K562 (cell line): ENCODE data around the gene TAP2. TPM values are rescaled to one million over a fixed set of nuclear protein-coding genes. Genes with fewer than 3 reads are reported as not detected.

Experiments
- DNMT1 ChIP-seq: fragments of 450-650 bp; IDR thresholded peaks from 2 replicates; pipeline ENCODE4 v1.6.1; 2016; ENCODE audit warnings: antibody characterized with exemption, mild to moderate bottlenecking
- ELF4 ChIP-seq: fragments of 450-650 bp; formaldehyde crosslinking; IDR thresholded peaks from 2 replicates; pipeline ENCODE4 v1.4.0; 2022; ENCODE audit warnings: missing genetic modification characterization
- ESRRA ChIP-seq: fragments of 450-650 bp; IDR thresholded peaks from 2 replicates; pipeline ENCODE4 v1.6.1; 2014; ENCODE audit warnings: low read depth, mild to moderate bottlenecking, moderate library complexity, borderline replicate concordance
- FIP1L1 ChIP-seq: fragments of 200-400 bp; formaldehyde crosslinking; IDR thresholded peaks from 2 replicates; pipeline ENCODE4 v1.6.1; 2018; ENCODE audit warnings: mild to moderate bottlenecking, low read depth, low read length; ENCODE audit not compliant: poor library complexity, severe bottlenecking
- GTF2E2 ChIP-seq: fragments of 200-800 bp; sonication (Bioruptor generic); IDR thresholded peaks from 2 replicates; pipeline ENCODE4 v1.6.1; 2016; ENCODE audit warnings: missing genetic modification characterization, missing compliant biosample characterization
- JUNB ChIP-seq: fragments of 450-650 bp; formaldehyde crosslinking; conservative IDR thresholded peaks from 2 replicates; pipeline ENCODE4 v1.4.0; 2020; ENCODE audit warnings: mild to moderate bottlenecking
- KLF10 ChIP-seq: fragments of 250-450 bp; sonication (Bioruptor Pico); IDR thresholded peaks from 2 replicates; pipeline ENCODE4 v1.6.1; 2021; ENCODE audit warnings: matching md5 sums
- KLF16 ChIP-seq: IDR thresholded peaks from 2 replicates; pipeline ENCODE4 v1.6.1; 2016; ENCODE audit warnings: antibody characterized with exemption
- MAZ ChIP-seq, 2 experiments: fragments of 450-650 bp in 1 of 2; sonication (generic) in 1 of 2; formaldehyde crosslinking; IDR thresholded peaks in 1 of 2; conservative IDR thresholded peaks in 1 of 2; 2 replicates each; pipeline versions ENCODE4 v1.4.0 to v1.5.0; 2020; ENCODE audit warnings: mild to moderate bottlenecking in 1 of 2, missing genetic modification reagents in 1 of 2
- MYC ChIP-seq, 2 experiments: fragments of 250-450 bp in 1 of 2; sonication (Bioruptor Pico) in 1 of 2; IDR thresholded peaks; 2 replicates each; pipeline versions ENCODE4 v1.5.1 to v1.6.1; 2012 to 2021; ENCODE audit warnings: low read depth in 2 of 2, borderline replicate concordance in 1 of 2, improper control_type of control experiment in 1 of 2, low read length in 1 of 2, mild to moderate bottlenecking in 1 of 2, moderate library complexity in 1 of 2
- NCOA6 ChIP-seq: fragments of 450-650 bp; IDR thresholded peaks from 2 replicates; pipeline ENCODE4 v1.6.1; 2017; ENCODE audit warnings: mild to moderate bottlenecking
- NFIC ChIP-seq: fragments of 450-650 bp; IDR thresholded peaks from 2 replicates; pipeline ENCODE4 v1.6.1; 2017; ENCODE audit warnings: mild to moderate bottlenecking, inconsistent platforms
- NFYB ChIP-seq: IDR thresholded peaks from 2 replicates; pipeline ENCODE4 v1.6.1; 2011; ENCODE audit warnings: mild to moderate bottlenecking, moderate library complexity; ENCODE audit not compliant: insufficient read length; ENCODE audit errors: extremely low read depth
- POLR2AphosphoS5 ChIP-seq: IDR thresholded peaks from 2 replicates; pipeline ENCODE4 v1.6.1; 2011; ENCODE audit warnings: mild to moderate bottlenecking, low read depth, low read length, moderate library complexity; ENCODE audit not compliant: control insufficient read depth, insufficient read depth
- SAFB2 ChIP-seq: fragments of 200-400 bp; formaldehyde crosslinking; IDR thresholded peaks from 2 replicates; pipeline ENCODE4 v1.6.1; 2018; ENCODE audit warnings: borderline replicate concordance, low read length, low read depth, moderate library complexity; ENCODE audit not compliant: severe bottlenecking
- SOX6 ChIP-seq: fragments of 450-650 bp; IDR thresholded peaks from 2 replicates; pipeline ENCODE4 v1.6.1; 2014; ENCODE audit warnings: mild to moderate bottlenecking
- SRSF3 ChIP-seq: fragments of 200-400 bp; formaldehyde crosslinking; IDR thresholded peaks from 2 replicates; pipeline ENCODE4 v1.6.1; 2016; ENCODE audit warnings: mild to moderate bottlenecking, low read length, moderate library complexity; ENCODE audit not compliant: insufficient read depth
- TEAD1 ChIP-seq, 2 experiments: fragments of 450-650 bp in 1 of 2; sonication (generic) in 1 of 2; formaldehyde crosslinking; IDR thresholded peaks; 2 replicates each; pipeline versions ENCODE4 v1.4.0 to v1.8.0; 2020 to 2022; ENCODE audit warnings: mild to moderate bottlenecking in 2 of 2, missing genetic modification reagents in 1 of 2
- TRIM24 ChIP-seq, 2 experiments: fragments of 450-650 bp; IDR thresholded peaks; 2 replicates each; pipeline ENCODE4 v1.6.1; 2016
- U2AF1 ChIP-seq: fragments of 200-400 bp; formaldehyde crosslinking; optimal IDR thresholded peaks from 2 replicates; pipeline ENCODE3; 2017; ENCODE audit warnings: mild to moderate bottlenecking, low read depth, low read length, moderate library complexity
- YBX1 ChIP-seq: fragments of 450-650 bp; IDR thresholded peaks from 2 replicates; pipeline ENCODE4 v1.7.1; 2016; ENCODE audit warnings: mild to moderate bottlenecking
- ZNF143 ChIP-seq: sonication (generic); formaldehyde crosslinking; IDR thresholded peaks from 2 replicates; pipeline ENCODE4 v1.9.0; 2022; ENCODE audit warnings: mild to moderate bottlenecking, missing genetic modification reagents
- ZNF263 ChIP-seq: sonication (generic); formaldehyde crosslinking; IDR thresholded peaks from 2 replicates; pipeline ENCODE4 v1.8.0; 2022; ENCODE audit warnings: mild to moderate bottlenecking, missing genetic modification reagents, borderline replicate concordance
- polyA plus RNA-seq, 8 experiments: library from polyadenylated mRNA; depleted of rRNA in 4 of 8; stranded (reverse) in 5 of 8; unstranded in 3 of 8; fragments of >200 nt; fragmentation: Nextera tagmentation in 2 of 8; fragmentation: Illumina TruSeq in 1 of 8; extraction: Ambion mirVana in 2 of 8; extraction: Trizol in 1 of 8; gene quantifications; 2 replicates each; pipeline versions ENCODE4 v1.2.1 to v1.2.3, GENCODE V29; 2011 to 2014; ENCODE audit warnings: inconsistent platforms in 1 of 8, missing spikeins in 1 of 8
- total RNA-seq, 7 experiments: library from RNA; depleted of rRNA in 6 of 7; stranded (reverse); fragments of >200 nt in 6 of 7; fragmentation: Illumina TruSeq in 2 of 7; extraction: Trizol in 2 of 7; gene quantifications; 2 replicates each; pipeline versions ENCODE4 v1.2.1 to v1.2.3, GENCODE V29; 2011 to 2021; ENCODE audit warnings: low replicate concordance in 1 of 7
- TF ChIP-seq, protein P1 (sequence below): sonication (generic); formaldehyde crosslinking; IDR thresholded peaks from 2 replicates; pipeline ENCODE4 v1.8.1; 2023; ENCODE audit warnings: mild to moderate bottlenecking, missing genetic modification reagents
- TF ChIP-seq, protein P2 (sequence below): sonication (generic); formaldehyde crosslinking; IDR thresholded peaks from 2 replicates; pipeline ENCODE4 v1.8.0; 2022; ENCODE audit warnings: mild to moderate bottlenecking, low read depth, missing genetic modification reagents
- TF ChIP-seq, protein P3 (sequence below): sonication (generic); formaldehyde crosslinking; IDR thresholded peaks from 2 replicates; pipeline ENCODE4 v1.9.0; 2022; ENCODE audit warnings: mild to moderate bottlenecking, missing genetic modification reagents

Gene TAP2
- total and polyA plus RNA-seq, 9 of the 15 experiments (the other 6 are each of a cell fraction or from before 2014, with no cell fraction given): 2.0 to 53.5 (median 19.6) TPM

DNA sequence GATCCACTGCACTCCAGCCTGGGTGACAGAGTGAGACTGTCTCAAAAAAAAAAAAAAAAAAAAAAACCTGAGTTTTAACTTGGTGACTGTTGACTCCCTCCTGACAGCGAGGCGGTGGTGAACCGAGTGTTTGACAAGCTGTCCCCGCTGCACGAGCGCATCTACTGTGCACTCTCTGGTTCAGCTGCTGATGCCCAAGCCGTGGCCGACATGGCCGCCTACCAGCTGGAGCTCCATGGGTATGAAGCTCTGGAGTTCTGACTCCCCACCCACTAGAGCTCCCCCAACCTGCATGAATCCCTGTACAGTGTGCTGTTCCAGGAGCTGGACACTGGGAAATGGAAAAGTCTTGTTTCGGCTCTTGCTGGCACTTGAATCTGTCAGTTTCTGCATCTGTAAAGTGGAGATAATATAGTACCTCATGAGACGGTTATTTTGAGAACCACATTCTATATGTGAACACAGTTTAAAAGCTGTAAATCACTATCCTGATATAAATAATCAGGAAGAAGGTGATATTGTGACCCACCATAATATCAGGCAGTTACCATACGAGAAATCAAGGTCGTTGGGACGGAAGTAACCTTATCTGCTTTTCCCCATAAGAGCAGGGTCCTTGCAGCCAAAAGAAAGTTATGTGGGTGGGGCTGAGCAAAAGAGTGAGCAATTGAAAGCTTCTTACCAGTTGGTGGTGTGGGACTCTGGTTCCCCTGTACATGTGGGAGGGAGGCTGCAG is 18.8 kb upstream of the TAP2 start (continued):
- TF ChIP-seq, protein P1, sequence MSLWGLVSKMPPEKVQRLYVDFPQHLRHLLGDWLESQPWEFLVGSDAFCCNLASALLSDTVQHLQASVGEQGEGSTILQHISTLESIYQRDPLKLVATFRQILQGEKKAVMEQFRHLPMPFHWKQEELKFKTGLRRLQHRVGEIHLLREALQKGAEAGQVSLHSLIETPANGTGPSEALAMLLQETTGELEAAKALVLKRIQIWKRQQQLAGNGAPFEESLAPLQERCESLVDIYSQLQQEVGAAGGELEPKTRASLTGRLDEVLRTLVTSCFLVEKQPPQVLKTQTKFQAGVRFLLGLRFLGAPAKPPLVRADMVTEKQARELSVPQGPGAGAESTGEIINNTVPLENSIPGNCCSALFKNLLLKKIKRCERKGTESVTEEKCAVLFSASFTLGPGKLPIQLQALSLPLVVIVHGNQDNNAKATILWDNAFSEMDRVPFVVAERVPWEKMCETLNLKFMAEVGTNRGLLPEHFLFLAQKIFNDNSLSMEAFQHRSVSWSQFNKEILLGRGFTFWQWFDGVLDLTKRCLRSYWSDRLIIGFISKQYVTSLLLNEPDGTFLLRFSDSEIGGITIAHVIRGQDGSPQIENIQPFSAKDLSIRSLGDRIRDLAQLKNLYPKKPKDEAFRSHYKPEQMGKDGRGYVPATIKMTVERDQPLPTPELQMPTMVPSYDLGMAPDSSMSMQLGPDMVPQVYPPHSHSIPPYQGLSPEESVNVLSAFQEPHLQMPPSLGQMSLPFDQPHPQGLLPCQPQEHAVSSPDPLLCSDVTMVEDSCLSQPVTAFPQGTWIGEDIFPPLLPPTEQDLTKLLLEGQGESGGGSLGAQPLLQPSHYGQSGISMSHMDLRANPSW (CRISPR knock-in tag): no peak
- TF ChIP-seq SOX6: peak; percentile 76
- TF ChIP-seq SRSF3: no peak
- TF ChIP-seq NFIC: peak; percentile 85
- no peak for TF ChIP-seq KLF10
- TF ChIP-seq U2AF1: no peak
- no peak for TF ChIP-seq JUNB
- TF ChIP-seq SAFB2: no peak
- 0 out of 2 replicates have a peak, but pooled peaks have one; percentile 47 for TF ChIP-seq ELF4
- TF ChIP-seq NFYB: no peak
- no peak for TF ChIP-seq YBX1
- TF ChIP-seq MYC (IDR thresholded peaks at IDR 0.05; ENCODE audit: low read depth, low read length): no peak
- no peak for TF ChIP-seq MYC (CRISPR knock-in tag; IDR thresholded peaks at IDR 0.05; ENCODE audit: borderline replicate concordance, low read depth)
- peak; percentile 54 to 73 for TF ChIP-seq MAZ (CRISPR knock-in tag; conservative IDR thresholded peaks at IDR 0.05 in 1 of 2, IDR thresholded peaks at IDR 0.05 in 1 of 2)
- no peak for TF ChIP-seq FIP1L1
- no peak for TF ChIP-seq NCOA6
- TF ChIP-seq GTF2E2 (tag): no peak
- peak; percentile 92 for TF ChIP-seq ESRRA
- TF ChIP-seq TEAD1 (CRISPR knock-in tag; IDR thresholded peaks at IDR 0.05): peak in 1 of 2 experiments; percentile 4; a peak in 1 of 4 replicates
- TF ChIP-seq, protein P2, sequence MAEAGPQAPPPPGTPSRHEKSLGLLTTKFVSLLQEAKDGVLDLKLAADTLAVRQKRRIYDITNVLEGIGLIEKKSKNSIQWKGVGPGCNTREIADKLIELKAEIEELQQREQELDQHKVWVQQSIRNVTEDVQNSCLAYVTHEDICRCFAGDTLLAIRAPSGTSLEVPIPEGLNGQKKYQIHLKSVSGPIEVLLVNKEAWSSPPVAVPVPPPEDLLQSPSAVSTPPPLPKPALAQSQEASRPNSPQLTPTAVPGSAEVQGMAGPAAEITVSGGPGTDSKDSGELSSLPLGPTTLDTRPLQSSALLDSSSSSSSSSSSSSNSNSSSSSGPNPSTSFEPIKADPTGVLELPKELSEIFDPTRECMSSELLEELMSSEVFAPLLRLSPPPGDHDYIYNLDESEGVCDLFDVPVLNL: no peak
- TF ChIP-seq POLR2AphosphoS5: peak; percentile 71
- peak in 1 of 2 experiments; percentile 48; a peak in 2 of 4 replicates for TF ChIP-seq TRIM24 (IDR thresholded peaks at IDR 0.05)
- TF ChIP-seq ZNF143 (CRISPR knock-in tag): no peak
- peak; percentile 78 for TF ChIP-seq KLF16
- 0 out of 2 replicates have a peak, but pooled peaks have one; percentile 17 for TF ChIP-seq ZNF263 (CRISPR knock-in tag)
- TF ChIP-seq, protein P3, sequence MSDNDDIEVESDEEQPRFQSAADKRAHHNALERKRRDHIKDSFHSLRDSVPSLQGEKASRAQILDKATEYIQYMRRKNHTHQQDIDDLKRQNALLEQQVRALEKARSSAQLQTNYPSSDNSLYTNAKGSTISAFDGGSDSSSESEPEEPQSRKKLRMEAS (CRISPR knock-in tag): no peak
- TF ChIP-seq DNMT1: no peak
